Erythroblast (primary cell): ENCODE measurements around the gene KLK12.

Experiments used
- GATA1 ChIP-seq: IDR thresholded peaks from 2 replicates; pipeline ENCODE4 v1.6.1; 2011; ENCODE audit warnings: low read depth, mild to moderate bottlenecking, control low read depth, low read length, moderate library complexity
- POLR2A ChIP-seq: IDR thresholded peaks from 2 replicates; pipeline ENCODE4 v1.6.1; 2011; ENCODE audit warnings: mild to moderate bottlenecking, low read length

DNA sequence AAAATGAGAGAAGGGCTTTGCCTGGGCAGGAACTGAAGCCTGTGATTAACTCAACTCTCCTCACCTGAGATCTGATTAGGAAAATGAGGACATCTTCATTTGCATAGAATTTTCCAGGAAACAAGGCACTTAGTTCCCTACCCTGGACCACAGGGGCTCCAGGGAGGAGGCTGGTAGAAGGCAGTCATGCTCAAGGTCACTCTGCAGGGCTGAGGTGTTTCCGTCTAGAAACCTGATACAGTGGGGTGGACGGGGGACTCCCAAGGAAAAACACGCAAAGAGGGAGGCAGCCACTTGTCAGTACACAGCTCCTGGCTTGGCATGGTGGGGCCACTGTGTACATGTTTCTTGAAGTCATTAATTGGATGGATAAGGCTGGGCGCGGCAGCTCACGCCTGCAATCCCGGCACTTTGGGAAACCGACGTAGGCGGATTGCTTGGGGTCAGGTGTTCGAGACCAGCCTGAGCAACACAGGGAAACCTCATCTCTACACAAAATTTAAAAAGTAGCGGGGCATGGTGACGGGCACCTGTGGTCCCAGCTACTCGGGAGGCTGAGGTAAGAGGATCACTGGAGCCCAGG lies 41.9 kb upstream of the KLK12 start:
- TF ChIP-seq POLR2A = no peak
- no peak for TF ChIP-seq GATA1
